Hematopoietic multipotent progenitor cell treated with erythropoietin and hydrocortisone succinate and interleukin-3 and kit ligand, for 6 days (in vitro differentiated cells): ENCODE results near the gene PAQR9.

Experiments used
- DNase-seq: peaks from one replicate; pipeline ENCODE4 v3.0.0-alpha.2; 2015

PAQR9 gene

GRCh38 chr3:142914286-142914811 is 49.1 kb downstream of the PAQR9 start:
- no peak for DNase-seq

GRCh38 chr3:142913432-142913831 is 50.0 kb downstream of the PAQR9 start:
- no peak for DNase-seq

GRCh38 chr3:142912402-142913172 is 50.9 kb downstream of the PAQR9 start:
- no peak for DNase-seq
